PC-9 (cell line): ENCODE results near the gene THSD8. TPM values are rescaled to one million over a fixed set of nuclear protein-coding genes. Genes with fewer than 3 reads are reported as not detected.
A peak's percentile ranks its signal among the peaks of the same experiment; 100 is the strongest.

ENCODE experiments used
- BruUV-seq: library from RNA; stranded (reverse); fragments of 400-500 nt; replicated peaks from 2 replicates; lab custom pipeline; 2021; lab: Mats Ljungman, UMichigan
- CTCF ChIA-PET: fragments of 300-600 bp; sonication (Branson Sonifier 250); formaldehyde crosslinking; loops from one replicate; lab custom pipeline; 2022; ENCODE audit warnings: antibody characterized with exemption; lab: Charles Lee
- POLR2A ChIA-PET: fragments of 300-600 bp; sonication (Branson Sonifier 250); formaldehyde crosslinking; loops from one replicate; lab custom pipeline; 2022; ENCODE audit warnings: antibody characterized with exemption; ENCODE audit not compliant: unreplicated experiment; lab: Charles Lee
- DNase-seq, 2 experiments: peaks; one replicate each; pipeline versions ENCODE4 v3.0.0 to v3.0.0-alpha.2; 2015 to 2022; ENCODE audit warnings: mixed read lengths in 1 of 2
- H2AFZ ChIP-seq: fragments of 200-600 bp; sonication (generic); 2 replicates; pipeline ENCODE4 v1.8.1; 2017; ENCODE audit warnings: antibody characterized with exemption
- H3F3A ChIP-seq: fragments of 200-600 bp; sonication (generic); 2 replicates; pipeline ENCODE4 v1.8.1; 2017; ENCODE audit warnings: antibody characterized with exemption, mild to moderate bottlenecking, low read depth; ENCODE audit not compliant: insufficient read depth
- H3K27ac ChIP-seq: fragments of 200-600 bp; sonication (generic); 2 replicates; pipeline ENCODE4 v1.6.1; 2016; ENCODE audit warnings: mixed run types
- H3K27me3 ChIP-seq: fragments of 200-600 bp; sonication (generic); 2 replicates; pipeline ENCODE4 v1.6.1; 2016; ENCODE audit warnings: low read depth, mixed run types; ENCODE audit not compliant: insufficient read depth
- H3K36me3 ChIP-seq: fragments of 200-600 bp; sonication (generic); 2 replicates; pipeline ENCODE4 v1.6.1; 2016; ENCODE audit warnings: low read depth, mixed run types
- H3K4me1 ChIP-seq: fragments of 200-600 bp; sonication (generic); replicated peaks from 2 replicates; pipeline ENCODE4 v1.6.1; 2016; ENCODE audit warnings: mixed run types; ENCODE audit not compliant: insufficient read depth
- H3K4me2 ChIP-seq: fragments of 200-600 bp; sonication (generic); 2 replicates; pipeline ENCODE4 v1.6.1; 2017; ENCODE audit warnings: mixed run types
- H3K4me3 ChIP-seq: fragments of 200-600 bp; sonication (generic); 2 replicates; pipeline ENCODE4 v1.6.1; 2016; ENCODE audit warnings: mixed run types
- H3K79me2 ChIP-seq: fragments of 200-600 bp; sonication (generic); 2 replicates; pipeline ENCODE4 v1.6.1; 2017; ENCODE audit warnings: low read depth, mixed run types
- H3K9me2 ChIP-seq: fragments of 200-600 bp; sonication (generic); 2 replicates; pipeline ENCODE4 v1.8.1; 2017; ENCODE audit warnings: mild to moderate bottlenecking; ENCODE audit not compliant: insufficient read depth
- H3K9me3 ChIP-seq: fragments of 200-600 bp; sonication (generic); 2 replicates; pipeline ENCODE4 v1.8.1; 2016; ENCODE audit warnings: low read depth; ENCODE audit not compliant: insufficient read depth
- H4K20me1 ChIP-seq: fragments of 200-600 bp; sonication (generic); 2 replicates; pipeline ENCODE4 v1.8.1; 2017; ENCODE audit not compliant: insufficient read depth
- EZH2 ChIP-seq: fragments of 200-600 bp; sonication (generic); IDR thresholded peaks from 2 replicates; pipeline ENCODE4 v1.8.0; 2017; ENCODE audit warnings: antibody characterized with exemption, low read depth
- intact Hi-C: fragments of 100-400 bp; cut with micrococcal nuclease; formaldehyde crosslinking; loops from one replicate; pipeline ENCODE4 v1.10.0; 2022; ENCODE audit not compliant: unreplicated experiment
- microRNA-seq: library from miRNA; unstranded; fragments of <30 nt; microRNA quantifications from one replicate; pipeline ENCODE4 v1.2.0, GENCODE V29; 2021; ENCODE audit warnings: borderline number of aligned reads, borderline replicate concordance
- total RNA-seq: library from RNA; stranded (reverse); gene quantifications from 2 replicates; pipeline ENCODE4 v1.2.3, GENCODE V29; 2021
- TF ChIP-seq, protein P1 (sequence below): fragments of 200-600 bp; sonication (generic); conservative IDR thresholded peaks from 2 replicates; pipeline ENCODE4 v1.6.1; 2017; ENCODE audit warnings: mixed run types, antibody characterized with exemption, mild to moderate bottlenecking, moderate library complexity

Gene THSD8
- total RNA-seq, 1 experiment from 2014 or later: 28.8 TPM

DNA sequence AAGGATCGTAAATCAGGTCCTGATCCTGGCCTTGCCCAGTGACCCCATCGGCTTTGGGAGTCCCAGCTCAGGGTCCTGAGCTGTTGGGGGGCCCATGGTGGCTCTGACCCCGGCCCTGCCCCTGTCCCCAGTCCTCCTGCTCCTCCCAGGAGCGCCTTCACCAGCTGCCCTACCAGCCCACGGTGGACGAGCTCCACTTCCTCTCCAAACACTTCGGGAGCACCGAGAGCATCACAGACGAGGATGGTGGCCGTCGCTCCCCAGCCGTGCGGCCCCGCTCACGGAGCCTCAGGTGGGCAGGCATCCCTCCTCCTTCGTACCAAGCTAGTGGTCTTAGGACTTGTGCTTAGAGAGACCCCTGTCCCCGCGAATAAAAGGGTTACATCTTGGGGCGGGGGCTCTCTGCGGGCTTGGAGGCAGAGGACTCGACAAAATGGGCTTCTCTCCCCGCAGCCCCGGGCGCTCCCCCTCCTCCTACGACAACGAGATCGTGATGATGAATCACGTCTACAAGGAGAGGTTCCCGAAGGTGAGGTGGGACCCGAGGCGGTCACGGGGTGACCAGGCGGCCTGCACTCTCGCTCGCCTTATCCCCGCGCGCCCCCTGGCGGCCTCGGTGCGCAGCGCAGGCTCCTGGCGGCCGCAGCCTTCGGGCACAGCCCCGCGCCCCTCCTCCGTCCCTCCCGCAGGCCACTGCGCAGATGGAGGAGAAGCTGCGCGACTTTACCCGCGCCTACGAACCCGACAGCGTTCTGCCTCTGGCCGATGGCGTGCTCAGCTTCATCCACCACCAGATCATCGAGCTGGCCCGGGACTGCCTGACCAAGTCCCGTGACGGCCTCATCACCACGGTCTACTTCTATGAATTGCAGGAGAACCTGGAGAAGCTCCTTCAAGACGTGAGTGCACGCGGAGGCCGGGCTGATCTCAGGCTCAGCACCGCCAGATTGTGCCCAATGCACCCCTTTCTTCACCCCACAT is 45.6 kb downstream of the THSD8 start:
- TF ChIP-seq, protein P1, sequence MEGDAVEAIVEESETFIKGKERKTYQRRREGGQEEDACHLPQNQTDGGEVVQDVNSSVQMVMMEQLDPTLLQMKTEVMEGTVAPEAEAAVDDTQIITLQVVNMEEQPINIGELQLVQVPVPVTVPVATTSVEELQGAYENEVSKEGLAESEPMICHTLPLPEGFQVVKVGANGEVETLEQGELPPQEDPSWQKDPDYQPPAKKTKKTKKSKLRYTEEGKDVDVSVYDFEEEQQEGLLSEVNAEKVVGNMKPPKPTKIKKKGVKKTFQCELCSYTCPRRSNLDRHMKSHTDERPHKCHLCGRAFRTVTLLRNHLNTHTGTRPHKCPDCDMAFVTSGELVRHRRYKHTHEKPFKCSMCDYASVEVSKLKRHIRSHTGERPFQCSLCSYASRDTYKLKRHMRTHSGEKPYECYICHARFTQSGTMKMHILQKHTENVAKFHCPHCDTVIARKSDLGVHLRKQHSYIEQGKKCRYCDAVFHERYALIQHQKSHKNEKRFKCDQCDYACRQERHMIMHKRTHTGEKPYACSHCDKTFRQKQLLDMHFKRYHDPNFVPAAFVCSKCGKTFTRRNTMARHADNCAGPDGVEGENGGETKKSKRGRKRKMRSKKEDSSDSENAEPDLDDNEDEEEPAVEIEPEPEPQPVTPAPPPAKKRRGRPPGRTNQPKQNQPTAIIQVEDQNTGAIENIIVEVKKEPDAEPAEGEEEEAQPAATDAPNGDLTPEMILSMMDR: peak; percentile 99
- no peak for TF ChIP-seq EZH2
- Histone ChIP-seq H3K27me3 (no peaks in the 10 kb centered on the region), H3K9me3 (no peaks in the 10 kb centered on the region), H3K4me3 (peak overlapping the region; percentile 49; the same call in 1 of the 2 replicates), H3K4me2 (peak overlapping the region; percentile 84), H3K9me2 (no peaks in the 10 kb centered on the region), H3K4me1 (0 out of 2 replicates have a peak, but pooled peaks cover 3% of the 10 kb centered on the region), H3K27ac (no peak overlapping the region), H3K79me2 (no peaks in the 10 kb centered on the region), H2AFZ (peak overlapping the region; percentile 84), H4K20me1 (no peaks in the 10 kb centered on the region), H3K36me3 (no peaks in the 10 kb centered on the region), H3F3A (peaks cover 12% of the 10 kb centered on the region; the same call in 1 of the 2 replicates)
- CTCF ChIA-PET: interaction anchor here (0.5 to 1.5 kb wide), 12 partner anchors 19 to 169 kb away, joined by 3 to 14 read pairs (median 4); partner anchors contain the start of genes DNASE2 and GCDH
- BruUV-seq: no TSS peak
- intact Hi-C loops: loop anchor here (1.0 to 2.0 kb wide), 2 partner anchors 51 to 81 kb away; no protein-coding TSS in a partner anchor
- peak; percentile 76 to 92 for DNase-seq
- POLR2A ChIA-PET: interaction anchor here (0.5 to 0.7 kb wide), 2 partner anchors 52 to 447 kb away, joined by 3 to 10 read pairs; partner anchors contain the start of gene ZNF799

Small RNAs within 50 kb of the gene (microRNA-seq; reads per million reads assigned to microRNA genes)
- not detected for gene MIR5684
- gene MIR6794: not detected

Other genes with a start within 250 kb of the THSD8 start
- gene ZNF490, start 191.3 kb upstream of the THSD8 start, total RNA-seq: 7.5 and 8.9 TPM in 2 replicates
- 22.4 and 27.7 TPM in 2 replicates for gene ZNF791, start 191.1 kb upstream of the THSD8 start, total RNA-seq
- gene MAN2B1, start 135.3 kb upstream of the THSD8 start, total RNA-seq: 41.5 and 48.2 TPM in 2 replicates
- gene WDR83, start 135.3 kb upstream of the THSD8 start, total RNA-seq: 12.9 and 21.2 TPM in 2 replicates
- gene DHPS, start 120.2 kb upstream of the THSD8 start, total RNA-seq: 106 and 121 TPM in 2 replicates
- not detected in 2 replicates for gene GNG14, start 114.1 kb upstream of the THSD8 start, total RNA-seq
- gene FBXW9, start 105.4 kb upstream of the THSD8 start, total RNA-seq: 21.0 and 21.9 TPM in 2 replicates
- 67.4 and 77.5 TPM in 2 replicates for gene TNPO2, start 78.1 kb upstream of the THSD8 start, total RNA-seq
- gene TRIR, start 67.4 kb upstream of the THSD8 start, total RNA-seq: 173 and 194 TPM in 2 replicates
- gene GET3, start 64.6 kb upstream of the THSD8 start, total RNA-seq: 72.8 and 81.9 TPM in 2 replicates
- not detected in 2 replicates for gene BEST2, start 50.3 kb upstream of the THSD8 start, total RNA-seq
- 109 and 127 TPM in 2 replicates for gene HOOK2, start 26.5 kb upstream of the THSD8 start, total RNA-seq
- 70.7 and 87.0 TPM in 2 replicates for gene JUNB, start 10.6 kb upstream of the THSD8 start, total RNA-seq
- 268 and 271 TPM in 2 replicates for gene PRDX2, start 269 bp upstream of the THSD8 start, total RNA-seq
- 38.6 and 60.4 TPM in 2 replicates for gene RNASEH2A, start 4.5 kb downstream of the THSD8 start, total RNA-seq
- 0.78 and 1.0 TPM in 2 replicates for gene RTBDN, start 32.5 kb downstream of the THSD8 start, total RNA-seq
- 11.4 and 11.9 TPM in 2 replicates for gene MAST1, start 36.4 kb downstream of the THSD8 start, total RNA-seq
- 68.4 and 81.0 TPM in 2 replicates for gene DNASE2, start 79.4 kb downstream of the THSD8 start, total RNA-seq
- gene KLF1, start 85.1 kb downstream of the THSD8 start, total RNA-seq: 0.22 and 0.25 TPM in 2 replicates
- 23.2 and 27.8 TPM in 2 replicates for gene GCDH, start 89.1 kb downstream of the THSD8 start, total RNA-seq
- 2.1 and 2.6 TPM in 2 replicates for gene SYCE2, start 117.2 kb downstream of the THSD8 start, total RNA-seq
- gene FARSA, start 131.6 kb downstream of the THSD8 start, total RNA-seq: 53.7 and 76.5 TPM in 2 replicates
- gene CALR, start 136.5 kb downstream of the THSD8 start, total RNA-seq: 606 and 727 TPM in 2 replicates
- gene RAD23A, start 143.8 kb downstream of the THSD8 start, total RNA-seq: 186 and 187 TPM in 2 replicates
- gene GADD45GIP1, start 155.2 kb downstream of the THSD8 start, total RNA-seq: 29.1 and 32.5 TPM in 2 replicates
- 0.20 and 0.28 TPM in 2 replicates for gene DAND5, start 167.5 kb downstream of the THSD8 start, total RNA-seq
- gene NFIX, start 193.4 kb downstream of the THSD8 start, total RNA-seq: 19.7 and 24.2 TPM in 2 replicates